ENCODE measurements around the gene PRPF4.

- TF ChIP-seq CTCF (IDR thresholded peaks at IDR 0.05) (no peak), POLR2A (IDR thresholded peaks at IDR 0.05) (no peak), EP300 (IDR thresholded peaks at IDR 0.05) (no peak)
Measured at GRCh38 chr9:113331780-113332179, 56.3 kb downstream of the PRPF4 start.

Measured in tibial nerve (tissue), 4 donors.